SK-N-SH (cell line): ENCODE results near the gene SIK1. TPM values are rescaled to one million over a fixed set of nuclear protein-coding genes. Genes with fewer than 3 reads are reported as not detected.

Experiments used
- CTCF ChIA-PET: fragments of 300-600, 350-600 bp; formaldehyde crosslinking; extraction: SDS; loops from one replicate; lab custom pipeline; 2021; lab: Yijun Ruan, JAX
- POLR2A ChIA-PET: fragments of 350-600 bp; sonication (Branson Sonifier 250); formaldehyde crosslinking; extraction: SDS; loops from one replicate; lab custom pipeline; 2020; ENCODE audit warnings: antibody characterized with exemption, inconsistent platforms; lab: Yijun Ruan, JAX
- DNase-seq: peaks from one replicate; pipeline ENCODE4 v3.0.0; 2012
- H2AFZ ChIP-seq: fragments of 200-600 bp; sonication (generic); 2 replicates; pipeline ENCODE4 v1.8.1; 2016; ENCODE audit warnings: antibody characterized with exemption, mild to moderate bottlenecking, low read depth
- H3F3A ChIP-seq: fragments of 200-600 bp; sonication (generic); replicated peaks from 2 replicates; pipeline ENCODE3; 2016; ENCODE audit warnings: antibody characterized with exemption, mild to moderate bottlenecking; ENCODE audit not compliant: insufficient read depth
- H3K27ac ChIP-seq, 2 experiments: fragments of 200-500 bp in 1 of 2; fragments of 200-600 bp in 1 of 2; sonication (Bioruptor generic) in 1 of 2; sonication (generic), shearing (Covaris generic) in 1 of 2; 2 replicates each; pipeline versions ENCODE4 v1.5.1 to v1.6.1; 2014 to 2016; ENCODE audit warnings: low read depth in 2 of 2, inconsistent platforms in 1 of 2, low read length in 1 of 2, mild to moderate bottlenecking in 1 of 2, mixed read lengths in 1 of 2
- H3K27me3 ChIP-seq: fragments of 200-600 bp; sonication (generic), shearing (Covaris generic); 2 replicates; pipeline ENCODE4 v1.6.1; 2016; ENCODE audit warnings: mixed run types; ENCODE audit not compliant: insufficient read depth
- H3K36me3 ChIP-seq, 2 experiments: fragments of 200-500 bp in 1 of 2; fragments of 200-600 bp in 1 of 2; sonication (Bioruptor generic) in 1 of 2; sonication (generic) in 1 of 2; replicated peaks in 1 of 2; 2 replicates each; pipeline versions ENCODE3 to v1.5.1; 2014 to 2016; ENCODE audit warnings: low read length in 1 of 2, mild to moderate bottlenecking in 1 of 2; ENCODE audit not compliant: insufficient read depth in 2 of 2, control insufficient read depth in 1 of 2
- H3K4me1 ChIP-seq, 2 experiments: fragments of 200-500 bp in 1 of 2; fragments of 200-600 bp in 1 of 2; sonication (Bioruptor generic) in 1 of 2; sonication (generic), shearing (Covaris generic) in 1 of 2; 2 replicates each; pipeline versions ENCODE4 v1.5.1 to v1.6.1; 2014 to 2016; ENCODE audit warnings: low read depth in 1 of 2, low read length in 1 of 2, mixed run types in 1 of 2; ENCODE audit not compliant: insufficient read depth in 2 of 2, control insufficient read depth in 1 of 2
- H3K4me2 ChIP-seq: fragments of 200-600 bp; sonication (generic), shearing (Covaris generic); 2 replicates; pipeline ENCODE4 v1.6.1; 2017; ENCODE audit warnings: mixed run types
- H3K4me3 ChIP-seq, 2 experiments: fragments of 200-500 bp in 1 of 2; fragments of 200-600 bp in 1 of 2; sonication (Bioruptor generic) in 1 of 2; sonication (generic), shearing (Covaris generic) in 1 of 2; 2 replicates each; pipeline versions ENCODE4 v1.5.1 to v1.8.1; 2014 to 2016; ENCODE audit warnings: low read depth in 2 of 2, inconsistent platforms in 1 of 2, low read length in 1 of 2, mild to moderate bottlenecking in 1 of 2, mixed read lengths in 1 of 2, moderate library complexity in 1 of 2
- H3K79me2 ChIP-seq: fragments of 200-600 bp; sonication (generic); 2 replicates; pipeline ENCODE4 v1.8.1; 2017; ENCODE audit warnings: mild to moderate bottlenecking; ENCODE audit not compliant: insufficient read depth
- H3K9ac ChIP-seq: fragments of 200-600 bp; sonication (generic); 2 replicates; pipeline ENCODE4 v1.6.1; 2017; ENCODE audit warnings: mixed run types
- H3K9me2 ChIP-seq: fragments of 200-600 bp; sonication (generic); 2 replicates; pipeline ENCODE4 v1.6.1; 2017; ENCODE audit warnings: mixed run types
- H3K9me3 ChIP-seq: fragments of 200-600 bp; sonication (generic); 2 replicates; pipeline ENCODE4 v1.6.1; 2017; ENCODE audit warnings: mixed run types, mild to moderate bottlenecking, moderate library complexity
- H4K20me1 ChIP-seq: fragments of 200-600 bp; sonication (generic); 2 replicates; pipeline ENCODE4 v1.6.1; 2017; ENCODE audit warnings: mild to moderate bottlenecking, mixed run types; ENCODE audit not compliant: insufficient read depth
- CHD2 ChIP-seq: fragments of 150-350 bp; IDR thresholded peaks from 2 replicates; pipeline ENCODE4 v1.6.1; 2018; ENCODE audit warnings: low read length; ENCODE audit not compliant: partially characterized antibody
- ELF1 ChIP-seq: IDR thresholded peaks from 2 replicates; pipeline ENCODE4 v1.4.0; 2012
- EP300 ChIP-seq, 2 experiments: IDR thresholded peaks; 2 replicates each; pipeline versions ENCODE4 v1.4.0 to v1.6.1; 2012; ENCODE audit warnings: borderline replicate concordance in 1 of 2, low read depth in 1 of 2, low read length in 1 of 2
- EZH2phosphoT487 ChIP-seq: fragments of 200-600 bp; sonication (generic); IDR thresholded peaks from 2 replicates; pipeline ENCODE4 v1.6.1; 2017; ENCODE audit warnings: low read depth, mixed run types, mild to moderate bottlenecking, antibody characterized with exemption, moderate library complexity, borderline replicate concordance
- FOXM1 ChIP-seq: IDR thresholded peaks from 2 replicates; pipeline ENCODE4 v1.4.0; 2012; ENCODE audit warnings: low read depth, mild to moderate bottlenecking
- GABPA ChIP-seq: IDR thresholded peaks from 2 replicates; pipeline ENCODE4 v1.4.0; 2012; ENCODE audit warnings: low read depth, mild to moderate bottlenecking
- IRF3 ChIP-seq: fragments of 150-350 bp; IDR thresholded peaks from 2 replicates; pipeline ENCODE4 v1.6.1; 2016; ENCODE audit warnings: mild to moderate bottlenecking, low read depth, low read length
- JUND ChIP-seq: IDR thresholded peaks from 2 replicates; pipeline ENCODE4 v1.4.0; 2012
- MAX ChIP-seq: IDR thresholded peaks from 2 replicates; pipeline ENCODE4 v1.4.0; 2012; ENCODE audit warnings: low read depth
- MXI1 ChIP-seq: IDR thresholded peaks from 2 replicates; pipeline ENCODE4 v1.6.1; 2012; ENCODE audit warnings: mild to moderate bottlenecking, low read depth, low read length, improper control_type of control experiment
- NFIC ChIP-seq: IDR thresholded peaks from 2 replicates; pipeline ENCODE4 v1.4.0; 2012; ENCODE audit warnings: borderline replicate concordance
- TCF12 ChIP-seq: IDR thresholded peaks from 2 replicates; pipeline ENCODE4 v1.4.0; 2012
- USF1 ChIP-seq: IDR thresholded peaks from 2 replicates; pipeline ENCODE4 v1.4.0; 2012; ENCODE audit warnings: low read depth, borderline replicate concordance
- WGBS: methylation state at CpG from one replicate; pipeline ENCODE4 v1.1.6; 2017; ENCODE audit warnings: low lambda C conversion rate; 5-methylcytosine and 5-hydroxymethylcytosine counted together
- polyA plus RNA-seq, 3 experiments: library from polyadenylated mRNA; depleted of rRNA; stranded (reverse); fragments of >200 nt; gene quantifications; 2 replicates each; pipeline ENCODE4 v1.2.3, GENCODE V29; 2012
- TF ChIP-seq, protein P1 (sequence below): IDR thresholded peaks from 2 replicates; pipeline ENCODE4 v1.4.0; 2012; ENCODE audit warnings: low read depth, borderline replicate concordance

SIK1 gene
- polyA plus RNA-seq, 1 of the 3 experiments (the other 2 are of a cell fraction), result 3.8 TPM

DNA sequence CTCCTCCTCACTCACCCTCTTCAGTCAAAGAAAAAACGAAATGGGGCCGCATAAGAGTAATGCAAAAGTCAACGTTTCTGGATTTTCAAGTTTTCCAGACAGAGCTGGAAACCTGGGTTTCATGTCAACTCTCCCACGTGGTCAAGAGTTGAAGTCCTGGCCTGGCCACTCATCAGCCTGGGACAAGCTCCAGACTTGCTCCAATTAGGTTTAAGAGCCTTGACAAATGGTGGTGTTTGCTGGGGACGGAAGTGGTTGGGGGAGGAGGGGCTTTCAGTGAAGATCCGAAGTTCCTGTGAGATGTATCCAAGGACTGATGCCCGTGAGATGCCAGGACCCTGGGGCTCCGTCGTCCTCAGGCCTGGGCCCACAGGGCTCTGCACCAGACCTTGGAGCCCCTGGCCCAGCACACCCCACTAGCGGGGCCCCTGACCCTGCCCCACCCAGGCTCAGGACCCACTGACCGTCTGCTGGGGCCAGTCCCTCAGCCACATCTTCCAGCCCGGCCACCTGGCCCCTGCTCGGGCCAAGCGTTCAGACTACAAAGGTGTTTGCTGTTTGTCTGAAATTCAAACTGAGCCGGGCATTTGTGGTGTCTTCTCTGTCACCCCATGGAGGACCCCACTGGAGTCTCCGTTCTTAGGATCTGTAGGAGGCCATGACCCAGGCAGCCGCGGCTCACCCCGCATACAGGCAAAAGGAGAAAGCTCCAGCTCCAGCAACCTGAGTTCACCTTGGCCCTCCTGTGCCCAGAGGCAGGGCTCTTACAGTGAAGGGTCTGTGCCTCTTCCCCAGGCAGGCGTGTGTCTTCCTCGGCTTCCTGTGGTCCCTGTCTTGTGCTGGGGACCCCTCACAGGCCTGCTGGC is 53.3 kb downstream of the SIK1 start (continued):
- no peak for TF ChIP-seq IRF3
- no peak for TF ChIP-seq ELF1
- TF ChIP-seq NFIC, result no peak
- no peak for TF ChIP-seq EP300 (IDR thresholded peaks at IDR 0.05; ENCODE audit: borderline replicate concordance in 1 of 2, low read depth in 1 of 2, low read length in 1 of 2)
- no peak for TF ChIP-seq USF1
- TF ChIP-seq GABPA, result no peak
- TF ChIP-seq FOXM1, result no peak
- TF ChIP-seq, all 33 proteins: peak for 0

- TF ChIP-seq USF1 (no peak), IRF3 (no peak), EZH2phosphoT487 (no peak), MAX (no peak), TCF12 (no peak), JUND (no peak), CHD2 (no peak), MXI1 (no peak)
- TF ChIP-seq, protein P1, sequence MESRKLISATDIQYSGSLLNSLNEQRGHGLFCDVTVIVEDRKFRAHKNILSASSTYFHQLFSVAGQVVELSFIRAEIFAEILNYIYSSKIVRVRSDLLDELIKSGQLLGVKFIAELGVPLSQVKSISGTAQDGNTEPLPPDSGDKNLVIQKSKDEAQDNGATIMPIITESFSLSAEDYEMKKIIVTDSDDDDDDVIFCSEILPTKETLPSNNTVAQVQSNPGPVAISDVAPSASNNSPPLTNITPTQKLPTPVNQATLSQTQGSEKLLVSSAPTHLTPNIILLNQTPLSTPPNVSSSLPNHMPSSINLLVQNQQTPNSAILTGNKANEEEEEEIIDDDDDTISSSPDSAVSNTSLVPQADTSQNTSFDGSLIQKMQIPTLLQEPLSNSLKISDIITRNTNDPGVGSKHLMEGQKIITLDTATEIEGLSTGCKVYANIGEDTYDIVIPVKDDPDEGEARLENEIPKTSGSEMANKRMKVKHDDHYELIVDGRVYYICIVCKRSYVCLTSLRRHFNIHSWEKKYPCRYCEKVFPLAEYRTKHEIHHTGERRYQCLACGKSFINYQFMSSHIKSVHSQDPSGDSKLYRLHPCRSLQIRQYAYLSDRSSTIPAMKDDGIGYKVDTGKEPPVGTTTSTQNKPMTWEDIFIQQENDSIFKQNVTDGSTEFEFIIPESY, result no peak
- ChIA-PET POLR2A (no interaction called here), CTCF (no interaction called here)
- H4K20me1 ChIP-seq, result no peaks in the 10 kb centered on the region
- 91% methylated on average over 15 of the region's 26 CpGs for WGBS
- no peaks in the 10 kb centered on the region for H3F3A ChIP-seq
- H3K4me1 ChIP-seq, result peaks cover 8 to 25% of the 10 kb centered on the region in 2 experiments; a peak in 2 of 4 replicates
- no peak overlapping the region for H3K27ac ChIP-seq
- H3K79me2 ChIP-seq, result no peaks in the 10 kb centered on the region
- no peak overlapping the region for H3K4me3 ChIP-seq
- H3K36me3 ChIP-seq, result no peaks in the 10 kb centered on the region
- no peaks in the 10 kb centered on the region for H3K9me2 ChIP-seq
- DNase-seq, result no peak
- H2AFZ ChIP-seq, result no peak overlapping the region
- H3K4me2 ChIP-seq, result no peak overlapping the region
- H3K27me3 ChIP-seq, result no peaks in the 10 kb centered on the region
- no peak overlapping the region for H3K9ac ChIP-seq
- H3K9me3 ChIP-seq, result no peaks in the 10 kb centered on the region
Measured at GRCh38 chr21:43372663-43373361, 54.1 kb downstream of the SIK1 start.
